GM12801 (cell line): ENCODE data around the gene CTRB2.

Experiments
- TF ChIP-seq, protein P1 (sequence below): IDR thresholded peaks from one replicate; pipeline ENCODE4 v1.5.1; 2011; ENCODE audit warnings: control low read depth; ENCODE audit not compliant: insufficient read length; ENCODE audit errors: extremely low read depth

The CTRB2 gene

DNA sequence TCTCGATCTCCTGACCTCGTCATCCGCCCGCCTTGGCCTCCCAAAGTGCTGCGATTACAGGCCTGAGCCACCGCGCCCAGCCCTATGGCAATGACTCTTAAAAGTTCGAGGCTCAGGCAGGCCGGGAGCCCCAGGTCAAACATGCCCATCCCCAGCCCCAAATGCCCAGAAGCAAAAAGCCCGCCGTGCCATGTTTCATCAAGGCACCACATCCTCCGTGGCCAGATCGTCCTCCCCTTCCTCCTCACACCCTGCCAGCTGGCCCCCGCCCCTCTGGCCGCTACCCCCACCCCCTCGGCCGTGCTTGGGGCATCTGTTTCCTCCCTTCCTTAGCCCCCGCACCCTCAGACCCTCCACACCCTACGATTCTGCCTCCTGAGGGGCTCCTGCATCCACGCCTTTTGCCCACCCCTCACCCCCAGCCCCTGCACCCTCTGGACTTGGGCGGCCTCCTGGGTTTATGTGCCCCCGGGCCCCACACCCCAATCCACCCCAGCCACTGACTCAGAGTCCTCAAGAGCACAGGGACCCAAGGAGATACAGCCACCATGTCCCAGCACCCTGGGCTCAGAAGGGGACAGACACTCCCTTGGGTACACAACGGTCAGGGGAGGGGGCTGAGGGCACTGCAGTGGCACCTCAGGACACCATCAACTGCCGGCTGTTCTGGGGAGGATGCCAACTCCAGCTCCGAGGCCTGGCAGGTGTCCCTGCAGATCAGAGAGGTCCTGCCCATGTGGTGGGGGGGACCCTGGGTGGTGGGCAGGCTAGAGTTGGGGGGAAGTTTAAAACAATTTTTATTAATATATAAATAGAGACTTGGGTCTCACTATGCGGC lies 18.9 kb upstream of the CTRB2 start:
- TF ChIP-seq, protein P1, sequence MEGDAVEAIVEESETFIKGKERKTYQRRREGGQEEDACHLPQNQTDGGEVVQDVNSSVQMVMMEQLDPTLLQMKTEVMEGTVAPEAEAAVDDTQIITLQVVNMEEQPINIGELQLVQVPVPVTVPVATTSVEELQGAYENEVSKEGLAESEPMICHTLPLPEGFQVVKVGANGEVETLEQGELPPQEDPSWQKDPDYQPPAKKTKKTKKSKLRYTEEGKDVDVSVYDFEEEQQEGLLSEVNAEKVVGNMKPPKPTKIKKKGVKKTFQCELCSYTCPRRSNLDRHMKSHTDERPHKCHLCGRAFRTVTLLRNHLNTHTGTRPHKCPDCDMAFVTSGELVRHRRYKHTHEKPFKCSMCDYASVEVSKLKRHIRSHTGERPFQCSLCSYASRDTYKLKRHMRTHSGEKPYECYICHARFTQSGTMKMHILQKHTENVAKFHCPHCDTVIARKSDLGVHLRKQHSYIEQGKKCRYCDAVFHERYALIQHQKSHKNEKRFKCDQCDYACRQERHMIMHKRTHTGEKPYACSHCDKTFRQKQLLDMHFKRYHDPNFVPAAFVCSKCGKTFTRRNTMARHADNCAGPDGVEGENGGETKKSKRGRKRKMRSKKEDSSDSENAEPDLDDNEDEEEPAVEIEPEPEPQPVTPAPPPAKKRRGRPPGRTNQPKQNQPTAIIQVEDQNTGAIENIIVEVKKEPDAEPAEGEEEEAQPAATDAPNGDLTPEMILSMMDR: no peak

DNA sequence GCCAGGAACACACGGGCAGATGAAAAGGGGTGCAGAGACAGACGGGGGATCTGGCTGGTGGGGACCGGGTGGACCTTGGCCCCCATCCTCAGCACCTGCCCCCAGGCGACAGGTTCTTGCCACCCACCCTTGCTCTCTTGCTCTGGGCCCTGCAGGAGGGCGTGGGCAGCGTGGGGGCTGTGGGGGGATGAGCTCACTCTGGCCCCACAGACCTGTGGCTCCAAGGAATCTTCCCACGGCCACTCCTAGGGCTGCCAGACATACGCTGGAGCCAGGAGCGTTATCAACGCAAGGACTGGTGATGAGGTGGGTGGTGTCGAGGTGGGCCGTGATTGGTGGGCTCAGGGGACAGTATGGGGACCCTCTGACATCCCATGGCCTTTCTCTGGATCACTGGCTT lies 18.1 kb upstream of the CTRB2 start:
- TF ChIP-seq, protein P1: no peak

DNA sequence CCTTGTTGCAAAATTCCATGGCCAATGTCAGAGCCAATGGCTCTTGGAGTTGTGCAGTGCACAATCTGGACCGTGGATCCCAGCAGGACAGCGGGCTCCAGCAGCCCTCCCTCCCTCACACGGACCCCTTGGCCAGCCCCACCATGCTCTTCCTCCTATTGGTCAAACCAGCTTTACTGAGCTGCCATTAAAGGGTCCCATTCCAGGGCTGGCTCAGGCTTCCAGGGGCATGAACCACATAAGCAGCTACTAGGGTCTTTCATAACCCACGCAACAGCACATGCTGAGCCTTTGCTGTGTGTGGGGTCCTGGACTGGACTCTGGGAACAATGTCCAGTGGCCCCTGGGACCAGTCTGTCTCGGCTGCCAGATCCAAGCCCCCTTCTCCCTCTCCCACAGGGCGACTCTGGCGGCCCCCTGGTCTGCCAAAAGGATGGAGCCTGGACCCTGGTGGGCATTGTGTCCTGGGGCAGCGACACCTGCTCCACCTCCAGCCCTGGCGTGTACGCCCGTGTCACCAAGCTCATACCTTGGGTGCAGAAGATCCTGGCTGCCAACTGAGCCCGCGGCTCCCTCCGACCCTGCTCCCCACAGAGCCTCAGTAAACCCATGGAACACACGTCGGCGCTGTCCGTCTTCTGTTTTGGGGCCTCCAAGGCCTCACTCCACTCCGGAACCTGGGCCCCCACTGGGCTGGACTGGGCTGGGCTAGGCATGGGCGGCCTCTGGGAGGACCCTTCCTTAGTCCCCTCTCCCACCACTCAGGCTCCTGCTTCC lies 17.5 kb upstream of the CTRB2 start:
- TF ChIP-seq, protein P1: no peak

DNA sequence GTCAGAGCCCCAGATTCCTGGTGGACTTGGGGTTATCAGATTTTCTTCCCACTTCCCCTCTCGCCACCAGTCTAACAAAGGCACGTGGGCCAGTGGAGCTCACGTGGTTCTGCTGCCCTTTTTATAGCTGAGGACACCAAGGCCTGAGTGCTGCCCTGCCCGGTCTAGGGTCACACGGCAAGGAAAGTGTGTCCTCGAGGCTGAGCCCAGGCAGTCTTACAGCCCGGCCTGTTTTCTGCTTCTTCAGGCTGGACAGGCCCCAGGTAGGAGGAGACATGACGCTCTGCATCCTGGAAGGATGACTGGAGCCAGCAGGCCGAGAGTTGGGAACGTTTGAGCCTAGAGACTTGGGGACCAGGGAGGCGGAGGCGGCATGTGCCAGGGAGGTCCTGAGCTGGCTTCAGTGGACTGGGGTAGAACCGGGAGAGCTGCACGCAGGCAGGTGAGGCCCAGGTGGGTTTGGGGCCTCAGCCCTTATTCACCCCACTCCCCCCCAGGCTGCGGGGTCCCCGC lies 15.4 kb upstream of the CTRB2 start:
- TF ChIP-seq, protein P1: no peak

DNA sequence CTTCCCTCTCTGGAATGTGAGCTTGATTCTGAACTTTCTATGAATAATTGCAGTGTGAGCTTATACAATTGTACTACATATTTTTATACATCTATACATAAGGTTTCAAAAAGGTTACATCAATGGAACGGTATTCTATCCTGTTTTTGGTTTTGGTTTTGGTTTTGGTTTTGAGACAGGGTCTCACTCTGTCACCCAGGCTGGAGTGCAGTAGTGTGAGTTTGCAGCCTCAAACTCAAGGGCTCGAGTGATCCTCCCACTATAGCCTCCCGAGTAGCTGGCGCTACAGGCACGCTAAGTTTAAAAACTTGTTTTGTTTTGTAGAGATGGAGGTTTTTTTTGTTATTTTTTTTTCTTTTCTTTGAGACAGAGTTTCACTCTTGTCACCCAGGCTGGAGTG lies 12.9 kb upstream of the CTRB2 start:
- TF ChIP-seq, protein P1: no peak

DNA sequence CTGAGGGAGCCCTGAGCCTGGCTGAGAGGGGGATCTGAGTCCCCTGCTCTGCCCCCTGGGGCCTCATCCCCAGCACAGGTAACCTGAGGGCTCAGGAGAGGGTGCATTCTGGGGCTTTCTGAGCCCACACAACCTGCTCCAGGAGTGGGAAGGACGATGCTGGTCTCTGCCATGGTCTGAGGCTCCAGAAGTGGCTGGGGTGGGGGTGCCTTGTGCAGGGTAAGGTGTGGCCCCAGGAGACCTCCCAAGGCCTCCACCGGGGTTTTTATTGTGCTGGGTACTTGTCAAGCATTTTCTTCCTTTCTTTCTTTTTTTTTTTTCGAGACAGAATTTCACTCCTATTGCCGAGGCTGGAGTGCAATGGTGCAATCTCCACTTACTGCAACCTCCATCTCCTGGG lies 12.1 kb upstream of the CTRB2 start:
- TF ChIP-seq, protein P1: no peak
